ENCODE results near the gene GGCX.

DNA sequence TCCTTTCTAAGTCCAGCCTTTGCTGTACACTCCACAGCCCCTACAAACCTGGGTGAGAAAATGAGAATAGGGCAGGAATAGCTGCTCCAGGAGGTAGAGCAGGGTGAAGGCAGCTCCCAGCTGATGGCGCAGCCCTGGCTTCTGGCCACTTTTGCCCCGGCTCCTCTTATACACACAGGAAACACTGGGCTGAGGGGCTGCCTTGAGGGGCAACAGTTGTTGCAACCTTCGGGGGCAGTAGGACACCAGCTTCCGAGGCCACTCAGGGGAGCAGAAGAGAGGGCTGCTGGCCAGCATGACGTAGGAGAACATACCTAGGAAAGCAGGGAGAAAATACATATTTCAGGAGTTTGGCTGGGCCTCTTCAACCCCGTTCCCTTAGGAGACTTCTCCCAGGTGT, 8.1 kb downstream of the GGCX start:
- TF ChIP-seq YY1 (IDR thresholded peaks at IDR 0.05; ENCODE audit: insufficient read depth, insufficient read length) = no peak
- no peak for TF ChIP-seq ZNF274 (IDR thresholded peaks at IDR 0.05; ENCODE audit: low read depth, low read length)
- TF ChIP-seq SUZ12 (IDR thresholded peaks at IDR 0.05; ENCODE audit: extremely low read depth, insufficient read depth, insufficient read length) = no peak
